GM12872 (cell line): ENCODE measurements around the gene TMEM176A.

Experiments used
- TF ChIP-seq, protein P1 (sequence below): IDR thresholded peaks from 3 replicates; pipeline ENCODE4 v1.5.1; 2011; ENCODE audit warnings: low read depth, mild to moderate bottlenecking, low read length, moderate library complexity; ENCODE audit not compliant: insufficient read depth

TMEM176A gene

GRCh38 chr7:150781103-150781502, 19.5 kb upstream of the TMEM176A start:
- TF ChIP-seq, protein P1, sequence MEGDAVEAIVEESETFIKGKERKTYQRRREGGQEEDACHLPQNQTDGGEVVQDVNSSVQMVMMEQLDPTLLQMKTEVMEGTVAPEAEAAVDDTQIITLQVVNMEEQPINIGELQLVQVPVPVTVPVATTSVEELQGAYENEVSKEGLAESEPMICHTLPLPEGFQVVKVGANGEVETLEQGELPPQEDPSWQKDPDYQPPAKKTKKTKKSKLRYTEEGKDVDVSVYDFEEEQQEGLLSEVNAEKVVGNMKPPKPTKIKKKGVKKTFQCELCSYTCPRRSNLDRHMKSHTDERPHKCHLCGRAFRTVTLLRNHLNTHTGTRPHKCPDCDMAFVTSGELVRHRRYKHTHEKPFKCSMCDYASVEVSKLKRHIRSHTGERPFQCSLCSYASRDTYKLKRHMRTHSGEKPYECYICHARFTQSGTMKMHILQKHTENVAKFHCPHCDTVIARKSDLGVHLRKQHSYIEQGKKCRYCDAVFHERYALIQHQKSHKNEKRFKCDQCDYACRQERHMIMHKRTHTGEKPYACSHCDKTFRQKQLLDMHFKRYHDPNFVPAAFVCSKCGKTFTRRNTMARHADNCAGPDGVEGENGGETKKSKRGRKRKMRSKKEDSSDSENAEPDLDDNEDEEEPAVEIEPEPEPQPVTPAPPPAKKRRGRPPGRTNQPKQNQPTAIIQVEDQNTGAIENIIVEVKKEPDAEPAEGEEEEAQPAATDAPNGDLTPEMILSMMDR, result no peak

DNA sequence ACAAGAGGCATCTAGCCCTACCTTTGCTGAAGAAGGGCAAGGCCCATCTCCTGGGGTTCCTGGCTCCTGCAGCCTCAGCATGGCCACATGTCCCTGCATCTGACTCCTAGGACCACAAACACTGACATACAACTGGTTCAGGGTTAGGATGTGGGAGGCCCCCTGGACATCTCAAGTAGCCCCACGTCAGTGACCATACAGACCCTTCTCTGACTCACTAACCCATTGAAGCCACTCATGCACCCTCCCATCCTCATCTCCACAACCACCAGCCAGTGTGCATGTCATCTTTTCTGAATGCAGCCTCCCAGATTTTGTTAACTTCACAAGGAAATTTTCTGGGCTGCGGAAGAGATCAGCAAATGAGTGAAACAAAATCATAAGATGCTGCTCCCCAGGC, 18.6 kb upstream of the TMEM176A start:
- TF ChIP-seq, protein P1, result no peak

DNA sequence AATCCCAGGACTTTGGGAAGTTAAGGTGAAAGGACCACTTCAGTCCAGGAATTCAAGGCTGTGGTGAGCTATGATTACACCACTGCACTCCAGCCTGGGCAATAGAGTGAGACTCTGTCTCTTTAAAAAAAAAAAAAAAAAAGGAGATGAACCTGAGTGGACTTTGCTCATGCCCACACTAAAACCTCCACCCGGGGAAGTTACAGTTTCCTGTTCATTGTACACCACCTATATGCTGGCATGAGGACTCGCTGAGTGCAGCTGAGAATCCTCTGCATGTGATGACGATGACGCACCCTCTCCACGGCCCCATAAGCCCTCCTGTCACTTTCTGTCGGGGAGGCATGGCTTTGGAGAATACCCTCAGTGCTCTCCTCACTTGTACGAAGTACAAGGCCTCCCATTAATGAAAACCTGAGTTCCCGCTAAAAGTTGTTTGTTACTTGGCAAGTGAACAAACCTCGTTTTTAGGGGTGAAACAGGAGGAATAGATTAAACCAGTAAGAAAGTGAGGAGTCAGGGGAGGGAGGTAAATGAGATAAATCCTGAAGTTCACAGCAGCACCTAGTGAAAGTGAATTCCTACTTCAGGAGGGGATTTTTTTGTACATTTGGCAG, 16.3 kb upstream of the TMEM176A start:
- TF ChIP-seq, protein P1, result no peak

GRCh38 chr7:150784954-150785353, 15.6 kb upstream of the TMEM176A start:
- TF ChIP-seq, protein P1, result no peak

DNA sequence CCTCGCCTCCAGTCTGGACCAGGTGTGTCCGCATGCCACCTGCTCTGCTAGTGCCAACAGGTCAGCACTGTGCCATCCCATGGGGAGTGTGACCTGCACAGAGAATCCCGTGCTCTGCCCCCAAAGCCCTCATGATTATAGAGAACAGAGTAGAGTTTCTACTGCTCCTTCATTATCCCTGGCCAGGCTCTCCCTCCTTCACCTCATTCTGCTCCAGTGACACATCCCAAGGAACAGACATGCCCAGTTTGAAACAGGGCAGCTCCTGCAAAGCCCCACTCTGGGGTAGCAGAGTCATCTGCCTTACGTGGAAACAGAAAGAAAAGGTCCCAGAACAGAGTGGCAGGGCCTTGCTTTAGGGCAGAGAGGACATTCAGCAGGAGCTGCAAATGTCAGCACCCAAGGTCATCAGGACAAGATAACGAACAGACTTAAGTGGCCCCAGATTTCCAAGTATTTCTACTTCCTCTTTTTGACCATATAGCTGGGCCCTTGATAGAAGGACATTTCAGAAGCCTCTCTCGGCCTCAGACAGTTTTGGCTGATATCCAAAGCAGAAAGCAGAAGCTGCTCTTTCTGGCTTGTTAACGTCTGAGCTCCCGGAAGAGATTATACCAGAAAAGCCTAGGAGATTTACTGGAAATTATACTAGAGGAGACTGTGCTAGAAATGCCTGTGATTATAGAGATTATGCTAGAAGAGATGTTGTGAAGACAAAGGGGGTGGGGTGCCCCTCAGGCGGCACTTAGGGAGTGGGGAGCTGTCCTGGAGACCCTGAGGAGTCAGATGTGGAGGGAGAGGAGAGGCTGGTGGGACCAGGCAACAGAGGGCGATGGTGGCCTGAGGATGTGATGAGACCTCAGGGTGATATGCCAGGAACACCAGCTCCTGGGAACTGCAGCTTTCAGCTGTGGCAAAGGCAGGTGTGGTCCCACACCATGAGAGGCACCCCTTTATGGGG, 13.0 kb upstream of the TMEM176A start:
- TF ChIP-seq, protein P1, result no peak

DNA sequence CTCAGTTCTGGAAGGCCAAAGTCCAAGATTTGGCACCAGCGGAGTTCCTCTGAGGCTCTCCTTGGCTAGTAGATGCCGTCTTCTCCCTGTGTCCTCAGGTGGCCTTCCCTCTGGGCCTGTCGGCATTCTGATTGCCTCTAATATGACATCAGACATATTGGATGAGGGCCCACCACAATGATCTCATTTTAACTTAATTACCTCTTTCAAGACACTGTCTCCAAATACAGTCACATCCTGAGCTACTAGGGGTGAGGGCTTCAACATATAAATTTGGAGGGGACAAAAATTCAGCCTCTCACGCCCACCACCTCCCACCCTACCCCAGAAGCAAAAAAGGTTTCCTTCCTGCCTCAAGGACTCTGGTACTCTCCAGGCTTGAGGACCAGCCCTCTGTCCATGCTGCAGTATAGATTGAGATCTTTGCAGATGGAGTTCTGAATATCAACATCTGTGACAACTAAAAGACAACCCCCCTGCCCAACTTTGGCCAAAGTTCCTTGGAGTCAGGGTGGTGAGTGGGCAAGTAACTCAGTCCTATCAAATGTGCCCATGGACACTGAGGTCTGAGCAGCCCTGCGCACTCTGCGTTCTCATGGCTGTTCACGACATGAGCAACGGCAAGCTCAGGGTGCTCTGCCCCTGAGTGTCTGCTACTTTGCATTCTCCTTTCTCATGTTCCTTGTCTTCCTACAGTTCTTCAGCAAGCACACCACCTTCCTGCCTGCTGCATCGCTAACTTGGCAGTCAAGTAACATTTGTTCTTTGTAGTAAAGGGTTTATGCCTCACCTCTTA, 11.9 kb upstream of the TMEM176A start:
- TF ChIP-seq, protein P1, result no peak
